HT1080 (cell line): Measurements from ENCODE around the gene CDH11. TPM values are rescaled to one million over a fixed set of nuclear protein-coding genes. Genes with fewer than 3 reads are reported as not detected.
A peak's percentile ranks its signal among the peaks of the same experiment; 100 is the strongest.

Experiments used
- DNase-seq: peaks from one replicate; pipeline ENCODE4 v3.0.0-alpha.2; 2015; ENCODE audit warnings: low read depth
- total RNA-seq: library from RNA; depleted of rRNA; stranded (reverse); fragments of >200 nt; shearing (Covaris generic); gene quantifications from 2 replicates; pipeline ENCODE4 v1.2.3, GENCODE V29; 2014

The CDH11 gene
- total RNA-seq, 1 experiment from 2014 or later, result 4.2 TPM

- DNase-seq, result no peak
Observed at GRCh38 chr16:65038100-65038499, 83.8 kb downstream of the CDH11 start.

GRCh38 chr16:65037556-65037955 lies 84.3 kb downstream of the CDH11 start:
- DNase-seq, result no peak

- DNase-seq, result no peak
Observed at GRCh38 chr16:65034915-65035314, 86.9 kb downstream of the CDH11 start.

- no peak for DNase-seq
Observed at GRCh38 chr16:65032387-65032786, 89.5 kb downstream of the CDH11 start.

- no peak for DNase-seq
Observed at GRCh38 chr16:65024767-65025178, 97.1 kb downstream of the CDH11 start.

GRCh38 chr16:65023802-65024201 lies 98.1 kb downstream of the CDH11 start:
- DNase-seq, result no peak

- no peak for DNase-seq
Observed at GRCh38 chr16:65021852-65022595, 99.8 kb downstream of the CDH11 start.

GRCh38 chr16:65016754-65017153 lies 105.1 kb downstream of the CDH11 start:
- DNase-seq, result no peak

- no peak for DNase-seq
Observed at GRCh38 chr16:65015599-65015998, 106.3 kb downstream of the CDH11 start.

GRCh38 chr16:65012357-65012756 lies 109.5 kb downstream of the CDH11 start:
- DNase-seq, result no peak

- no peak for DNase-seq
Observed at GRCh38 chr16:65010125-65010524, 111.7 kb downstream of the CDH11 start.

GRCh38 chr16:65005696-65006095 lies 116.2 kb downstream of the CDH11 start:
- DNase-seq, result no peak

- DNase-seq, result no peak
Observed at GRCh38 chr16:65004570-65004969, 117.3 kb downstream of the CDH11 start.

- DNase-seq, result no peak
Observed at GRCh38 chr16:65003621-65004020, 118.2 kb downstream of the CDH11 start.

GRCh38 chr16:65002265-65002664 lies 119.6 kb downstream of the CDH11 start:
- peak; percentile 30 for DNase-seq

- no peak for DNase-seq
Observed at GRCh38 chr16:65000654-65001053, 121.2 kb downstream of the CDH11 start.

GRCh38 chr16:64997751-64998150 lies 124.1 kb downstream of the CDH11 start:
- no peak for DNase-seq

- no peak for DNase-seq
Observed at GRCh38 chr16:64997121-64997520, 124.7 kb downstream of the CDH11 start.

GRCh38 chr16:64996641-64997040 lies 125.2 kb downstream of the CDH11 start:
- DNase-seq, result no peak

- DNase-seq, result no peak
Observed at GRCh38 chr16:64993464-64993863, 128.4 kb downstream of the CDH11 start.

- DNase-seq, result no peak
Observed at GRCh38 chr16:64991001-64991400, 130.9 kb downstream of the CDH11 start.

GRCh38 chr16:64990101-64990500 lies 131.8 kb downstream of the CDH11 start:
- no peak for DNase-seq

- no peak for DNase-seq
Observed at GRCh38 chr16:64989050-64989449, 132.8 kb downstream of the CDH11 start.

GRCh38 chr16:64983963-64984362 lies 137.9 kb downstream of the CDH11 start:
- DNase-seq, result peak; percentile 54
